Hepatocyte (in vitro differentiated cells): ENCODE results near the gene IRAK1BP1. TPM values are rescaled to one million over a fixed set of nuclear protein-coding genes. Genes with fewer than 3 reads are reported as not detected.

Experiments
- DNase-seq: peaks from one replicate; pipeline ENCODE4 v3.0.0-alpha.2; 2016; ENCODE audit warnings: low spot score
- H2AFZ ChIP-seq: fragments of 200-600 bp; sonication (generic); 2 replicates; pipeline ENCODE4 v1.6.0; 2016; ENCODE audit warnings: antibody characterized with exemption, mild to moderate bottlenecking
- H3K27ac ChIP-seq: fragments of 200-600 bp; sonication (generic); 2 replicates; pipeline ENCODE4 v1.5.1; 2016; ENCODE audit warnings: mild to moderate bottlenecking
- H3K27me3 ChIP-seq: fragments of 200-600 bp; sonication (generic); 2 replicates; pipeline ENCODE4 v1.6.1; 2016
- H3K36me3 ChIP-seq: fragments of 200-600 bp; sonication (generic); replicated peaks from 2 replicates; pipeline ENCODE4 v1.5.1; 2016; ENCODE audit warnings: low read depth; ENCODE audit not compliant: insufficient read depth
- H3K4me1 ChIP-seq: fragments of 200-600 bp; sonication (generic); 2 replicates; pipeline ENCODE4 v1.5.1; 2016; ENCODE audit warnings: mild to moderate bottlenecking, moderate library complexity; ENCODE audit not compliant: insufficient read depth
- H3K4me2 ChIP-seq: fragments of 200-600 bp; sonication (generic); 2 replicates; pipeline ENCODE4 v1.6.0; 2016
- H3K4me3 ChIP-seq: fragments of 200-600 bp; sonication (generic); 2 replicates; pipeline ENCODE4 v1.5.1; 2016; ENCODE audit warnings: mild to moderate bottlenecking
- H3K79me2 ChIP-seq: fragments of 200-600 bp; sonication (generic); 2 replicates; pipeline ENCODE4 v1.6.0; 2017; ENCODE audit warnings: mild to moderate bottlenecking
- H3K9me2 ChIP-seq: fragments of 200-600 bp; sonication (generic); replicated peaks from 2 replicates; pipeline ENCODE4 v1.6.0; 2017; ENCODE audit warnings: mild to moderate bottlenecking; ENCODE audit not compliant: insufficient read depth
- H3K9me3 ChIP-seq: fragments of 200-600 bp; sonication (generic); 2 replicates; pipeline ENCODE4 v1.5.1; 2016; ENCODE audit warnings: low read depth, mild to moderate bottlenecking
- H4K20me1 ChIP-seq: fragments of 200-600 bp; sonication (generic); 2 replicates; pipeline ENCODE4 v1.6.0; 2016; ENCODE audit warnings: mild to moderate bottlenecking; ENCODE audit not compliant: insufficient read depth, poor library complexity, severe bottlenecking
- EZH2 ChIP-seq: fragments of 200-600 bp; sonication (generic); IDR thresholded peaks from 2 replicates; pipeline ENCODE4 v1.6.1; 2016; ENCODE audit warnings: antibody characterized with exemption, mild to moderate bottlenecking, borderline replicate concordance
- EZH2phosphoT487 ChIP-seq: fragments of 200-600 bp; sonication (generic); IDR thresholded peaks from one replicate; pipeline ENCODE4 v1.6.1; 2018; ENCODE audit warnings: antibody characterized with exemption, mild to moderate bottlenecking, low read depth, moderate library complexity; ENCODE audit not compliant: unreplicated experiment, severe bottlenecking
- WGBS: methylation state at CpG from one replicate; pipeline ENCODE4 v1.1.6; 2016; ENCODE audit warnings: low lambda C conversion rate; ENCODE audit errors: missing lambda C conversion rate; 5-methylcytosine and 5-hydroxymethylcytosine counted together
- polyA plus RNA-seq: library from polyadenylated mRNA; unstranded; fragments of >200 nt; fragmentation: Nextera tagmentation; extraction: Ambion mirVana; gene quantifications from 2 replicates; pipeline ENCODE4 v1.2.1, GENCODE V29; 2016
- total RNA-seq: library from RNA; depleted of rRNA; stranded (reverse); fragments of >200 nt; gene quantifications from 2 replicates; pipeline ENCODE4 v1.2.3, GENCODE V29; 2014
- TF ChIP-seq, protein P1 (sequence below): fragments of 200-600 bp; sonication (generic); IDR thresholded peaks from 2 replicates; pipeline ENCODE4 v1.5.1; 2016; ENCODE audit warnings: antibody characterized with exemption, mild to moderate bottlenecking; ENCODE audit not compliant: poor library complexity

IRAK1BP1 gene
- total and polyA plus RNA-seq, 2 experiments from 2014 or later: 1.9 to 4.3 TPM

DNA sequence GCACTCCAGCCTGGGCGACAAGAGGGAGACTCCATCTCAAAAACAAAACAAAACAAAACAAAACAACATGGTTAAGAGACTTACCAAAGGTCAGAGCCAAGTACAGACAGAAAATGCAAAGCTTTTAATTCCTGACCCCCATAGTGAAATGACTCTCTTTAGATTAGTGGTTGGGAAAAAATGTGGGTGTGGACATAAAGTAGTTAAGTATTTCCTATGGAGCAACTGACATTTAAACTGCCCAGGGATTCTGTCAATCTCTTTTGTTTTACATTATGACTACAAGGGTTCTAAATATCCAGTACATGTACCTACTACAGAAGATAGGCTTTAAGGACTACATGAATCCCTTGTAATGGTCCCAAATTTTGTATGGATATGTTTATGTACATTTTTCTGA is 75.1 kb downstream of the IRAK1BP1 start:
- H3K27me3 ChIP-seq: no peaks in the 10 kb centered on the region
- H3K9me3 ChIP-seq: no peaks in the 10 kb centered on the region
- no peaks in the 10 kb centered on the region for H3K79me2 ChIP-seq
- H3K4me3 ChIP-seq: no peak overlapping the region
- no peaks in the 10 kb centered on the region for H3K9me2 ChIP-seq
- no peaks in the 10 kb centered on the region for H3K4me1 ChIP-seq
- H3K36me3 ChIP-seq: peaks cover 3% of the 10 kb centered on the region
- no peaks in the 10 kb centered on the region for H4K20me1 ChIP-seq
- H3K27ac ChIP-seq: no peak overlapping the region
- DNase-seq: no peak
- H2AFZ ChIP-seq: no peak overlapping the region
- WGBS: 100% methylated on average over 1 of the region's 1 CpG
- TF ChIP-seq, protein P1, sequence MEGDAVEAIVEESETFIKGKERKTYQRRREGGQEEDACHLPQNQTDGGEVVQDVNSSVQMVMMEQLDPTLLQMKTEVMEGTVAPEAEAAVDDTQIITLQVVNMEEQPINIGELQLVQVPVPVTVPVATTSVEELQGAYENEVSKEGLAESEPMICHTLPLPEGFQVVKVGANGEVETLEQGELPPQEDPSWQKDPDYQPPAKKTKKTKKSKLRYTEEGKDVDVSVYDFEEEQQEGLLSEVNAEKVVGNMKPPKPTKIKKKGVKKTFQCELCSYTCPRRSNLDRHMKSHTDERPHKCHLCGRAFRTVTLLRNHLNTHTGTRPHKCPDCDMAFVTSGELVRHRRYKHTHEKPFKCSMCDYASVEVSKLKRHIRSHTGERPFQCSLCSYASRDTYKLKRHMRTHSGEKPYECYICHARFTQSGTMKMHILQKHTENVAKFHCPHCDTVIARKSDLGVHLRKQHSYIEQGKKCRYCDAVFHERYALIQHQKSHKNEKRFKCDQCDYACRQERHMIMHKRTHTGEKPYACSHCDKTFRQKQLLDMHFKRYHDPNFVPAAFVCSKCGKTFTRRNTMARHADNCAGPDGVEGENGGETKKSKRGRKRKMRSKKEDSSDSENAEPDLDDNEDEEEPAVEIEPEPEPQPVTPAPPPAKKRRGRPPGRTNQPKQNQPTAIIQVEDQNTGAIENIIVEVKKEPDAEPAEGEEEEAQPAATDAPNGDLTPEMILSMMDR: no peak
- TF ChIP-seq EZH2 (no peak), EZH2phosphoT487 (no peak)
- no peak overlapping the region for H3K4me2 ChIP-seq

DNA sequence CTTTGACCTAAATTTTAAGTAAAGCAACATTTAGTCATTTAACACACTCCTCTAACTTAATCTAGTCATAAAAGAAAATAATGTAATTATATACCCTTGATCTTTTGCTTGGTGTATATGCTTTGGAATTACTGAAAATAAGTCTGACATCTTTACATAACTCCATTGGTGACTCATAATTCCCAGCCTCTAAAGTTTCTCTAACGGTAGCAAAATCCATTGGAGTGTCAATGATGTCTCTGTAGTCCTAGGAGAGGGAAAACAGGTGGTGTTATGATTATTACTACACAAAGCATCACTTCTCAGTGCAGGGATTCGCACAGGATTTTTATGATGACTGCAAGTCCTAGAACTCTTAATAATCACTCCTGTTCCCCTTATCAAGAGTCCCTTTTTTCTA is 80.2 kb downstream of the IRAK1BP1 start:
- Histone ChIP-seq H3K9me3 (peaks cover 14% of the 10 kb centered on the region), H3K4me1 (no peaks in the 10 kb centered on the region), H3K36me3 (peaks cover 9% of the 10 kb centered on the region), H3K4me3 (no peak overlapping the region), H3K9me2 (no peaks in the 10 kb centered on the region), H3K79me2 (no peaks in the 10 kb centered on the region), H3K27me3 (no peaks in the 10 kb centered on the region), H2AFZ (no peak overlapping the region), H3K27ac (no peak overlapping the region), H3K4me2 (no peak overlapping the region), H4K20me1 (no peaks in the 10 kb centered on the region)
- DNase-seq: no peak
- WGBS: 84% methylated on average over 2 of the region's 2 CpGs
- TF ChIP-seq, protein P1: no peak
- no peak for TF ChIP-seq EZH2phosphoT487
- TF ChIP-seq EZH2: no peak

GRCh38 chr6:78947962-78948361 is 80.6 kb downstream of the IRAK1BP1 start:
- no peak overlapping the region for H3K4me2 ChIP-seq
- no peaks in the 10 kb centered on the region for H3K9me2 ChIP-seq
- no peak overlapping the region for H3K27ac ChIP-seq
- H3K36me3 ChIP-seq: peaks cover 12% of the 10 kb centered on the region
- H3K27me3 ChIP-seq: no peaks in the 10 kb centered on the region
- H2AFZ ChIP-seq: no peak overlapping the region
- TF ChIP-seq EZH2: no peak
- TF ChIP-seq EZH2phosphoT487: no peak
- TF ChIP-seq, protein P1: no peak
- H3K4me3 ChIP-seq: no peak overlapping the region
- no peaks in the 10 kb centered on the region for H4K20me1 ChIP-seq
- H3K79me2 ChIP-seq: no peaks in the 10 kb centered on the region
- no peaks in the 10 kb centered on the region for H3K4me1 ChIP-seq
- 93% methylated on average over 2 of the region's 2 CpGs for WGBS
- H3K9me3 ChIP-seq: peaks cover 14% of the 10 kb centered on the region
- no peak for DNase-seq

DNA sequence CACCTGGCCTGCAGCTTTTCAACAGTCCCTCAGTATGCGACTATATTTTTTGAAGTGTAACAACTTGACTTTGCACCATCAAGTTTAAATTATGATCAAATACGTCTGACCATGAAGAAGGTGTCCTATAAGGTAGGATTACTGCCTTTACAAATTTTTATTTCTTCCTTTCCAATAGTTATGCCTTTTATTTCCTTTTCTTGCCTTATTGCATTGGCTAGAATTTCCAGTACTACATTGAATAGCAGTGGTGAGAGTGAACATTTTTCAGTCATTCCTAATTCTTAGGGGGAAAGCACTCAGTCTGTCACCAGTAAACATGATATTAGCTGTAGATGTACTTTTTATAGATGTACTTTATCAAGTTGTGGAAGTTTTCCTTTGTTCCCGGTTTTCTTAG is 81.4 kb downstream of the IRAK1BP1 start:
- 99% methylated on average over 3 of the region's 3 CpGs for WGBS
- H2AFZ ChIP-seq: no peak overlapping the region
- H3K27ac ChIP-seq: no peak overlapping the region
- no peaks in the 10 kb centered on the region for H3K27me3 ChIP-seq
- no peaks in the 10 kb centered on the region for H3K79me2 ChIP-seq
- DNase-seq: no peak
- no peaks in the 10 kb centered on the region for H3K9me2 ChIP-seq
- TF ChIP-seq, protein P1: no peak
- TF ChIP-seq EZH2 (no peak), EZH2phosphoT487 (no peak)
- H4K20me1 ChIP-seq: no peaks in the 10 kb centered on the region
- H3K9me3 ChIP-seq: peaks cover 14% of the 10 kb centered on the region
- no peak overlapping the region for H3K4me3 ChIP-seq
- H3K4me1 ChIP-seq: no peaks in the 10 kb centered on the region
- H3K36me3 ChIP-seq: peaks cover 15% of the 10 kb centered on the region
- H3K4me2 ChIP-seq: no peak overlapping the region
